Neural crest cell (in vitro differentiated cells): ENCODE measurements around the gene KRTAP5-1. TPM values are rescaled to one million over a fixed set of nuclear protein-coding genes. Genes with fewer than 3 reads are reported as not detected.

Experiments used
- DNase-seq: peaks from one replicate; pipeline ENCODE4 v3.0.0; 2021; ENCODE audit warnings: low read depth, mixed read lengths, low spot score
- H3K27ac Mint-ChIP-seq: one replicate; pipeline ENCODE4 v1.8.0; 2021; ENCODE audit warnings: mild to moderate bottlenecking, mixed read lengths; ENCODE audit not compliant: unreplicated experiment
- H3K27me3 Mint-ChIP-seq: 2 replicates; pipeline ENCODE4 v1.8.0; 2021; ENCODE audit warnings: low read depth, mild to moderate bottlenecking, mixed read lengths
- H3K36me3 Mint-ChIP-seq: 2 replicates; pipeline ENCODE4 v1.8.0; 2021; ENCODE audit warnings: low read depth, mild to moderate bottlenecking, mixed read lengths
- H3K4me1 Mint-ChIP-seq: 2 replicates; pipeline ENCODE4 v1.8.0; 2021; ENCODE audit warnings: mixed read lengths
- H3K4me3 Mint-ChIP-seq: one replicate; pipeline ENCODE4 v1.8.0; 2021; ENCODE audit warnings: mild to moderate bottlenecking, mixed read lengths
- H3K9me3 Mint-ChIP-seq: 2 replicates; pipeline ENCODE4 v1.8.0; 2021; ENCODE audit warnings: mixed read lengths
- total RNA-seq: library from RNA; stranded (reverse); gene quantifications from 2 replicates; pipeline ENCODE4 v1.2.1, GENCODE V29; 2021
- TF ChIP-seq, protein P1 (sequence below): fragments of 200-600 bp; sonication (generic); conservative IDR thresholded peaks from 2 replicates; pipeline ENCODE4 v1.5.0; 2021; ENCODE audit warnings: antibody characterized with exemption, mild to moderate bottlenecking

KRTAP5-1 gene
- total RNA-seq, 1 donor from 2014 or later = not detected

DNA sequence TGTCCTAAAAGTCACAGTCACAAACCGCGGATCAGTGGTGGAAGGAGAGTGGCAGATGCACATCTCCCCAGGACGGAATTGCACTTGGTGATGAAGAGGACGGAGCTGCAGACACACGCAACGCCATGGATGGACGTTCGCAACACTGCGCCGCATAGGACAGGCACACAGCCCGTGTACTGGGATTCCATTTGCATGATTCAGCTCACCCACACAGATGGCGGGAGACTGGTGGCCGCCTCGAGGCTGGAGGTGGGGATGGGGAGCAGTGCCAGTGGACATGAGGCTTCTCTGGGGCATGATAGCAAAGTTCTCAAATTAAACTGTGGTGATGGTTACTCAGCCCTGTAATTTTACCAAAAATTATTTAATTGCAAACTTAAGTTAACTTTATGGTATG lies 50.4 kb downstream of the KRTAP5-1 start:
- DNase-seq = no peak
- TF ChIP-seq, protein P1, sequence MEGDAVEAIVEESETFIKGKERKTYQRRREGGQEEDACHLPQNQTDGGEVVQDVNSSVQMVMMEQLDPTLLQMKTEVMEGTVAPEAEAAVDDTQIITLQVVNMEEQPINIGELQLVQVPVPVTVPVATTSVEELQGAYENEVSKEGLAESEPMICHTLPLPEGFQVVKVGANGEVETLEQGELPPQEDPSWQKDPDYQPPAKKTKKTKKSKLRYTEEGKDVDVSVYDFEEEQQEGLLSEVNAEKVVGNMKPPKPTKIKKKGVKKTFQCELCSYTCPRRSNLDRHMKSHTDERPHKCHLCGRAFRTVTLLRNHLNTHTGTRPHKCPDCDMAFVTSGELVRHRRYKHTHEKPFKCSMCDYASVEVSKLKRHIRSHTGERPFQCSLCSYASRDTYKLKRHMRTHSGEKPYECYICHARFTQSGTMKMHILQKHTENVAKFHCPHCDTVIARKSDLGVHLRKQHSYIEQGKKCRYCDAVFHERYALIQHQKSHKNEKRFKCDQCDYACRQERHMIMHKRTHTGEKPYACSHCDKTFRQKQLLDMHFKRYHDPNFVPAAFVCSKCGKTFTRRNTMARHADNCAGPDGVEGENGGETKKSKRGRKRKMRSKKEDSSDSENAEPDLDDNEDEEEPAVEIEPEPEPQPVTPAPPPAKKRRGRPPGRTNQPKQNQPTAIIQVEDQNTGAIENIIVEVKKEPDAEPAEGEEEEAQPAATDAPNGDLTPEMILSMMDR = no peak
- Mint-ChIP-seq H3K9me3 (no peaks in the 10 kb centered on the region), H3K27me3 (peaks cover 20% of the 10 kb centered on the region), H3K4me1 (no peaks in the 10 kb centered on the region), H3K4me3 (peak overlapping the region; percentile 16), H3K36me3 (no peaks in the 10 kb centered on the region), H3K27ac (no peak overlapping the region)

Other genes starting within 250 kb of the KRTAP5-1 start
- gene BRSK2, start 195.3 kb downstream of the KRTAP5-1 start, total RNA-seq = 59.9 and 72.5 TPM in 2 replicates
- 17.3 and 19.3 TPM in 2 replicates for gene MOB2, start 98.5 kb downstream of the KRTAP5-1 start, total RNA-seq
- 8.4 and 10.1 TPM in 2 replicates for gene DUSP8, start 13.0 kb downstream of the KRTAP5-1 start, total RNA-seq
- gene KRTAP5-2, start 13.0 kb upstream of the KRTAP5-1 start, total RNA-seq = not detected in 2 replicates
- gene KRTAP5-3, start 23.2 kb upstream of the KRTAP5-1 start, total RNA-seq = not detected in 2 replicates
- gene KRTAP5-4, start 36.9 kb upstream of the KRTAP5-1 start, total RNA-seq = not detected in 2 replicates
- not detected in 2 replicates for gene KRTAP5-5, start 44.5 kb upstream of the KRTAP5-1 start, total RNA-seq
- not detected in 2 replicates for gene KRTAP5-6, start 111.9 kb upstream of the KRTAP5-1 start, total RNA-seq
- 0.66 TPM in 1 of 2 replicates, not detected in the other for gene IFITM10, start 165.3 kb upstream of the KRTAP5-1 start, total RNA-seq
- gene CTSD, start 178.6 kb upstream of the KRTAP5-1 start, total RNA-seq = 95.5 and 109 TPM in 2 replicates
- gene SYT8, start 249.7 kb upstream of the KRTAP5-1 start, total RNA-seq = not detected in 2 replicates